ELR (cell line): ENCODE measurements around the gene RAD54L2.
"Not testable (repeated sequence)": the region's sequence is repeated elsewhere in the genome, so short reads cannot be mapped to it uniquely, and the experiment has no call there.

Source experiments
- DNase-seq: peaks from one replicate; pipeline ENCODE4 v3.0.0-alpha.2; 2015; ENCODE audit warnings: low read depth

RAD54L2 gene

GRCh38 chr3:51538459-51539290, at the start of gene RAD54L2:
Gene RAD54L2, plus strand, starts transcription at chr3:51538719. Its CDS starts 51,702 bp downstream, at chr3:51590421.
- peak; percentile 87 for DNase-seq

GRCh38 chr3:51498876-51499738, 39.4 kb upstream of the RAD54L2 start:
- DNase-seq = peak; percentile 94

GRCh38 chr3:51500632-51501131, 37.8 kb upstream of the RAD54L2 start:
- no peak for DNase-seq

DNA sequence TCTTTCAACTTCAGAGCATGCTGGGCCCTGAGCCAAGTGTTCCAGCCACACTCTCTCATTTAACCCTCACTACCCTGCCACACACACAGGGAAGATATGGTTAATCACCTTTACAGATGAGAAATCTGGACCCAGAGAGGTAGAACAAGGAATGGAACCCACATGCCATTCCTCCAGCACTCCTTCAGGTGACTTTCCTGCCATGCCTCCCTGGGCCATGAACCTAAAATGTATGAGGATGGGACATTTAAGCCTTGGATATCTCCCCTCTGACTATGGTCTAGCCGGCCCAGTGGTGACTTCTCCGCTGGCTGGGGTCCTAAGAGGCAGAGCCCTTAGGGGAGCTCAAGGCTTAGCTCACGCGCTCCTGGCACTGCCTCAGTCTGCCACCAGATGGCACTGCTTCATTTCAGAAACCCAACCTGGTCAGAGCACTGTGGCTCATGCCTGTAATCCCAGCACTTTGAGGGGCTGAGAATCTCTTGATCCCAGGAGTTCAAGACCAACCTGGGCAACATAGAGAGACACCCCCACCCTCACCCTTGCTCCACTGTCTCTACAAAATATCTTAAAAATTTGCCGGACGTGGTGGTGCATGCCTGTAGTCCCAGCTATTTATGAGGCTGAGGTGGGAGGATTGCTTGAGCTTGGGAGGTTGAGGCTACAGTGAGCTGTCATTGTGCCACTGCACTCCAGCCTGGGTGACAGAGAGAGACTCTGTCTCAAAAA, 36.5 kb upstream of the RAD54L2 start:
- DNase-seq = peak; percentile 78

- DNase-seq = no peak
Measured at GRCh38 chr3:51502562-51502910, 36.0 kb upstream of the RAD54L2 start.

DNA sequence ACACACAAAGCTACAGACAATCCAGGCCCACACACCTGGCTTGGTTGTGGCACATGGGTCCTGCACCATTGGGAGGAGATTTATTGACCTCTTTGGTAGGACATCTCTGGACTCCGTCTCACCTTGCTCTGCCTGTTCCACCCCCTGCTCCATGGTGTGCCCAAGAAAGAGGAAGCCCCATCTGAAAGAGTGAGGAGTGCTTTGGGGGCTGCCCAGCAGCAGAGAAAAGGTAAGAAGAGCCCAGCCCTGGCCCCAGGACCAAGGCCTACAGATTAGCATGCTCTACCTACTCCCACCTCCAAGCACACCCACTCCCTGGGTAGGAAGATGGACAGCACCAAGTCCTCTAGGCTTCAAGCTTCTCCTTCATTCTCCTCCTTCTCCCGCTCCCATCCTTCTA, 35.5 kb upstream of the RAD54L2 start:
- DNase-seq = no peak

GRCh38 chr3:51508255-51508654, 30.3 kb upstream of the RAD54L2 start:
- DNase-seq = no peak

- no peak for DNase-seq
Measured at GRCh38 chr3:51510996-51511395, 27.5 kb upstream of the RAD54L2 start.

GRCh38 chr3:51514210-51514609, 24.3 kb upstream of the RAD54L2 start:
- DNase-seq = no peak

GRCh38 chr3:51519848-51520247, 18.7 kb upstream of the RAD54L2 start:
- no peak for DNase-seq

GRCh38 chr3:51520906-51521730, 17.4 kb upstream of the RAD54L2 start:
- DNase-seq = not testable (repeated sequence)

GRCh38 chr3:51522273-51522962, 16.1 kb upstream of the RAD54L2 start:
- DNase-seq = no peak

GRCh38 chr3:51524874-51525273, 13.6 kb upstream of the RAD54L2 start:
- DNase-seq = not testable (repeated sequence)

GRCh38 chr3:51530485-51530884, 8.0 kb upstream of the RAD54L2 start:
- peak; percentile 43 for DNase-seq

DNA sequence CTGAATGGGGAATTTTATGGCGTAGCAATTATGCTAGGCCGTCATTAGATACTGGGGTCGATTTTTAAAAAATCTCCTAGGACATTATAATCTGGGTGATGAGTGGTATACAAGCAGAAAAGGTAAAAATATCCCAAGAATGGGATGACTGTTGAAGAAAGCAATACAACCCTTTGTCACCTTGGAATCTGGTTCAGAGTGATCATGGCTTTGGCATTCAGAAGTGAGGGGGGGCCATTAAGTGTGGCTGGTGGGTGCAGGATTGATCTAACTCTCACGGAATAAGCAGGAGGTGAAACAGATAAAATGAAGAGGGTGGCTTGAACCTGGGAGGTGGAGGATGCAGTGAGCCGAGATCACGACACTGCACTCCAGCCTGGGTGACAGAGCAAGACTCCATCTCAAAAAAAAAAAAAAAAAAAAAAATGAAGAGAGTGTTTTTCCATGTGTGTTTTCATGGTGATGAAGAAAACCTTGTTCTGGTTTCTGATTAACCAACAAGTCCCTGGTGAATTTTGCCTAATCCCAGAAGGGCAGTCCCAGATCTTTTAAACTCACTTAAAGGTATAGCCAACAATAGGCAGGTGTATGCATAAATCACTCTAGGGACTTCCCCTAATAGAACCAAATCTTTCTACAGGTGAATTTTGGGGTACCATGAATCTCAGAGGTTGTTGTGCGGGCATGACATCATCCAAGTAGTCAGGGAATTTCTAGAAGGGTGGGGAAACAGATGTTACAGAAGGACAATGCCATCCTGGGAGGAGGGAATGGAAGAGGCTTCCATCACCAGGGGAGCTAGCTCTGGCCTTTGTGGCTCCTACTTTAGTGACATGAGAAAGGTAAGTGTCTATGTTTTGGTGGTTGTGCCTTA, 3.1 kb upstream of the RAD54L2 start:
- no peak for DNase-seq

GRCh38 chr3:51537631-51538030, 888 bp upstream of the RAD54L2 start:
- not testable (repeated sequence) for DNase-seq

DNA sequence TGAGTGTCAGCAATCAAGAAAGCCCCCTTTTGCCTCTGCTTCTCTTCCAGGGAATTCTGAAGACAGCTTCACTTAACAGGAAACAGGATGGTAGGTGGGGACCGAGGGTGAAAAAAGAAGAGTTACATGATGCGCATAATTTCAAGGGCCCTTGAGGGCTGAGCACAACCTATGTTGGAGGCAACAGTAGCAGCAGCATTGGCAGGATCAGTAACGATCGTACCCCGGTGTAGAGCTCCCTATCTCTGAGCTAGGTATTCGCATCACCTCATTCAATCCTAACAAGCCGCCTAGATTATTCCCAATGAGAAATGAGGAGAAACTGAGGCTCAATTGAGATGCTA, 432 bp upstream of the RAD54L2 start:
- peak; percentile 29 for DNase-seq

- DNase-seq = peak; percentile 74
Measured at GRCh38 chr3:51539291-51539941, 897 bp downstream of the RAD54L2 start.

DNA sequence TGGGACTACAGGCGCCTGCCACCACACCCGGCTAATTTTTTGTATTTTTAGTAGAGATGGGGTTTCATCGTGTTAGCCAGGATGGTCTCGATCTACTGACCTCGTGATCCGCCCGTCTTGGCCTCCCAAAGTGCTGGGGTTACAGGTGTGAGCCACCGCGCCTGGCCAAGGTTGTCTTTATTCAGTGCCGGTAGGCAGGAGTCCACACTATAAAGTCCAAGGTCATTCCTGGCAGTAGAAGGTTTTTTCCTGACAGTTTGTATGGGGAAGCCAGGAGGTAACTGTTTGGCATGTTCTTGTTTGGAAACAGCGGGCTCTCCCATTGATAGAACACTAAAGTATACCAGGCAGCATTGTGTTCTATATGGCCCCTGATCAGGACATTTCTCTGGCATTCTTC, 4.1 kb downstream of the RAD54L2 start:
- not testable (repeated sequence) for DNase-seq
